HEK293T (cell line): ENCODE results near the gene ME1.

Experiments used
- ARNT ChIP-seq: fragments of 450-650 bp; IDR thresholded peaks from 2 replicates; pipeline ENCODE4 v1.6.1; 2017; ENCODE audit warnings: mild to moderate bottlenecking
- CTBP1 ChIP-seq: fragments of 450-650 bp; IDR thresholded peaks from 2 replicates; pipeline ENCODE4 v1.6.1; 2016; ENCODE audit warnings: borderline replicate concordance
- FOXA1 ChIP-seq: fragments of 450-650 bp; IDR thresholded peaks from 2 replicates; pipeline ENCODE4 v1.6.1; 2016; ENCODE audit warnings: mild to moderate bottlenecking
- FOXK2 ChIP-seq: fragments of 450-650 bp; IDR thresholded peaks from 2 replicates; pipeline ENCODE4 v1.6.1; 2016; ENCODE audit warnings: mild to moderate bottlenecking
- NFRKB ChIP-seq: fragments of 450-650 bp; IDR thresholded peaks from 2 replicates; pipeline ENCODE4 v1.6.1; 2016; ENCODE audit warnings: mild to moderate bottlenecking, moderate library complexity
- SP1 ChIP-seq: fragments of 450-650 bp; IDR thresholded peaks from 2 replicates; pipeline ENCODE4 v1.6.1; 2017
- SUZ12 ChIP-seq: fragments of 450-650 bp; IDR thresholded peaks from 2 replicates; pipeline ENCODE4 v1.6.1; 2016; ENCODE audit warnings: mild to moderate bottlenecking

DNA sequence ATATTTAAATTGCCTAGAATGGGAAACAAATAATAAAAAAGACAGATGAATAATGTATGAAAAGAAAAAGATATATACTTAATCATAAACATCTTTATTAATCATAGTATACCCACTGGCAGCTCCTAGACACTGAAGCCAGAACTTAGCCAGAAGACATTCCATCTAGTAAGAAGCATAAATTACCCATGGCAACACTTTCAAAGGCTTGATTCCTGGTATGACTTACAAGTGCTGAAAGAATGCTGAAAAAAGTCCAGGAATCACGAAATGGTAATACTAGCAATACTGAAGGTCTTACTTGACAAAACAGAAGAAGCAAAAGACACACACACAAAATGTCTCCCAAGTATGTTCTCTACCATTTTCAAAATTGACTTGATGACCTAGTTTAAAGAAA, 199.7 kb downstream of the ME1 start:
- no peak for TF ChIP-seq FOXK2
- TF ChIP-seq SP1: no peak
- no peak for TF ChIP-seq SUZ12
- no peak for TF ChIP-seq FOXA1
- TF ChIP-seq NFRKB: no peak
- TF ChIP-seq CTBP1: no peak
- no peak for TF ChIP-seq ARNT
